Mesenchymal stem cell (in vitro differentiated cells and primary cell): ENCODE data around the gene STK24.
A peak's percentile ranks its signal among the peaks of the same experiment; 100 is the strongest.

Experiments used
- DNase-seq: peaks from one replicate; pipeline ENCODE4 v3.0.0-alpha.2; 2013
- H2AFZ ChIP-seq: one replicate; pipeline ENCODE4 v1.6.1; 2013; ENCODE audit warnings: low read depth, mild to moderate bottlenecking, control low read depth, inconsistent platforms, low read length, moderate library complexity
- H2AK5ac ChIP-seq: 2 replicates; pipeline ENCODE4 v1.6.1; 2013; ENCODE audit warnings: low read length, moderate library complexity, mild to moderate bottlenecking, inconsistent platforms; ENCODE audit not compliant: severe bottlenecking
- H2BK120ac ChIP-seq: one replicate; pipeline ENCODE4 v1.6.1; 2013; ENCODE audit warnings: low read depth, mild to moderate bottlenecking, inconsistent platforms, low read length, moderate library complexity
- H2BK12ac ChIP-seq, 2 experiments: one replicate each; pipeline ENCODE4 v1.6.1; 2013; ENCODE audit warnings: inconsistent platforms in 2 of 2, low read length in 2 of 2, mild to moderate bottlenecking in 2 of 2, moderate library complexity in 2 of 2, control low read depth in 1 of 2
- H2BK15ac ChIP-seq: one replicate; pipeline ENCODE4 v1.6.1; 2013; ENCODE audit warnings: mild to moderate bottlenecking, low read depth, inconsistent platforms; ENCODE audit not compliant: poor library complexity, severe bottlenecking
- H2BK5ac ChIP-seq: 2 replicates; pipeline ENCODE4 v1.6.1; 2013; ENCODE audit warnings: low read depth, mild to moderate bottlenecking, low read length, control low read depth, inconsistent platforms; ENCODE audit not compliant: poor library complexity, severe bottlenecking
- H3K14ac ChIP-seq, 2 experiments: one replicate each; pipeline ENCODE4 v1.6.1; 2013; ENCODE audit warnings: inconsistent platforms in 2 of 2, low read length in 2 of 2, control low read depth in 1 of 2, mild to moderate bottlenecking in 1 of 2, moderate library complexity in 1 of 2
- H3K18ac ChIP-seq, 2 experiments: one replicate each; pipeline ENCODE4 v1.6.1; 2013; ENCODE audit warnings: inconsistent platforms in 2 of 2, low read length in 2 of 2, control low read depth in 1 of 2, low read depth in 1 of 2, mild to moderate bottlenecking in 1 of 2
- H3K23ac ChIP-seq, 2 experiments: one replicate each; pipeline ENCODE4 v1.6.1; 2013; ENCODE audit warnings: inconsistent platforms in 2 of 2, low read length in 2 of 2, mild to moderate bottlenecking in 2 of 2, moderate library complexity in 2 of 2, control low read depth in 1 of 2
- H3K27ac ChIP-seq: 2 replicates; pipeline ENCODE4 v1.5.1; 2013; ENCODE audit warnings: mild to moderate bottlenecking, moderate library complexity, low read length, control low read depth, inconsistent platforms; ENCODE audit not compliant: poor library complexity, severe bottlenecking
- H3K27me3 ChIP-seq, 2 experiments: 2 replicates each; pipeline versions ENCODE4 v1.6.1 to v1.7.0; 2013; ENCODE audit warnings: low read length in 2 of 2, mild to moderate bottlenecking in 2 of 2, moderate library complexity in 2 of 2, control low read depth in 1 of 2, inconsistent platforms in 1 of 2; ENCODE audit not compliant: control insufficient read depth in 1 of 2, insufficient read depth in 1 of 2
- H3K36me3 ChIP-seq, 2 experiments: 2 replicates each; pipeline versions ENCODE4 v1.6.1 to v1.7.0; 2013; ENCODE audit warnings: low read length in 2 of 2, control low read depth in 1 of 2, inconsistent platforms in 1 of 2, low read depth in 1 of 2, mild to moderate bottlenecking in 1 of 2; ENCODE audit not compliant: insufficient read depth in 2 of 2, control insufficient read depth in 1 of 2
- H3K4ac ChIP-seq, 2 experiments: one replicate each; pipeline ENCODE4 v1.6.1; 2013; ENCODE audit warnings: inconsistent platforms in 2 of 2, low read length in 2 of 2, mild to moderate bottlenecking in 2 of 2, moderate library complexity in 2 of 2, control low read depth in 1 of 2, low read depth in 1 of 2
- H3K4me1 ChIP-seq: 2 replicates; pipeline ENCODE4 v1.6.1; 2013; ENCODE audit warnings: low read depth, low read length, control low read depth; ENCODE audit not compliant: control insufficient read depth, insufficient read depth
- H3K4me2 ChIP-seq: 2 replicates; pipeline ENCODE4 v1.6.1; 2013; ENCODE audit warnings: low read length, mild to moderate bottlenecking, inconsistent platforms; ENCODE audit not compliant: poor library complexity, severe bottlenecking
- H3K4me3 ChIP-seq, 2 experiments: 2 replicates each; pipeline versions ENCODE4 v1.5.1 to v1.7.0; 2013; ENCODE audit warnings: low read length in 2 of 2, mild to moderate bottlenecking in 2 of 2, control low read depth in 1 of 2, low read depth in 1 of 2; ENCODE audit not compliant: insufficient read depth in 1 of 2
- H3K79me1 ChIP-seq: replicated peaks from 2 replicates; pipeline ENCODE4 v1.6.1; 2013; ENCODE audit warnings: mild to moderate bottlenecking, control low read depth, low read length, inconsistent platforms; ENCODE audit not compliant: poor library complexity, severe bottlenecking
- H3K9ac ChIP-seq: 2 replicates; pipeline ENCODE4 v1.7.0; 2013; ENCODE audit warnings: mild to moderate bottlenecking, low read length, moderate library complexity
- H3K9me3 ChIP-seq: 2 replicates; pipeline ENCODE4 v1.7.0; 2013; ENCODE audit warnings: mild to moderate bottlenecking, low read length; ENCODE audit not compliant: control insufficient read depth
- H4K8ac ChIP-seq: one replicate; pipeline ENCODE4 v1.6.1; 2013; ENCODE audit warnings: inconsistent platforms, mild to moderate bottlenecking, low read length, moderate library complexity
- H4K91ac ChIP-seq: one replicate; pipeline ENCODE4 v1.6.1; 2013; ENCODE audit warnings: mild to moderate bottlenecking, low read length, inconsistent platforms
- WGBS: methylation state at CpG from one replicate; pipeline ENCODE4 v1.1.7; 2013; ENCODE audit warnings: mixed read lengths; 5-methylcytosine and 5-hydroxymethylcytosine counted together

The STK24 gene

DNA sequence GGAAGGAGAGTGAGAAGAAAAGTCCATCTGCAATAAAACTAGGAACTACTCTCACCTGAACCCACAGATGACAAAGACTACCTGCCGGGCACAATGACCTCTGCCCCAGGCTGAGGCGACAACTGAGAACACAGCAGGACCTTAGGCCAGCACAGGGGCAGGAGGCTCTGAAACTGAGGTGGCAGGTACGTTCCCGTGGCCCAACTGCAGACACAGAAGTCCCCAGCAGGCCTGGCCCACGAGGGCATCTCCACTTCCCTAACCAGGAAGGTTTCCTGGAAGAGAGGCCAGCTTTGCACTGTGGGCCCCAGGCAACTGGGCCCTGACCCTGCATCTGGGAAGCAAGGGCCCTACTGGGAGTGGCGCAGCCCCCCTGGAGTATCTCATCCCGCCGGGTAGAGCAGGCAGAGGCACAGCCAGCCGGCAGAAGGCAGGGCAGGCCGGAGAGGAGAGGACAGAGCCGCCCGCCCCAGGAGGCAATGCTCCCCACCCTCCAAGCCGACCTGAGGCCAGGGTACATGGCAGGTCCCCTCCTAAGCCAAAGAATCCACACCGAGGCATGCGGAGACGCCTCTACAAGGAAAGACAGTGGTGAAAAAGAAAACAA, 32.7 kb downstream of the STK24 start:
- H3K4me2 ChIP-seq, result no peak overlapping the region
- peak overlapping the region; percentile 30 for H4K91ac ChIP-seq
- peak overlapping the region; percentile 57 for H2BK15ac ChIP-seq
- H2AFZ ChIP-seq, result no peak overlapping the region
- H3K79me1 ChIP-seq, result peaks cover 28% of the 10 kb centered on the region
- no peak for DNase-seq
- H3K36me3 ChIP-seq, result peaks cover 0 to 2% of the 10 kb centered on the region in 2 experiments
- no peak overlapping the region for H2BK120ac ChIP-seq
- peak overlapping the region; percentile 18 to 79 for H2BK12ac ChIP-seq
- no peak overlapping the region for H3K4me3 ChIP-seq
- H2BK5ac ChIP-seq, result no peak overlapping the region
- H3K9ac ChIP-seq, result peak overlapping the region; percentile 4
- H2AK5ac ChIP-seq, result no peak overlapping the region
- H3K18ac ChIP-seq, result peak overlapping the region; percentile 13 to 46
- peaks cover 12% of the 10 kb centered on the region for H3K4me1 ChIP-seq
- no peak overlapping the region for H3K27ac ChIP-seq
- peaks cover under 1% of the 10 kb centered on the region for H3K9me3 ChIP-seq
- no peaks in the 10 kb centered on the region for H3K27me3 ChIP-seq
- no peak overlapping the region for H3K23ac ChIP-seq
- H3K14ac ChIP-seq, result no peak overlapping the region
- H3K4ac ChIP-seq, result peak overlapping the region in 1 of 2 experiments; percentile 46
- WGBS, result 87% methylated on average over 13 of the region's 16 CpGs
- peak overlapping the region; percentile 78 for H4K8ac ChIP-seq

DNA sequence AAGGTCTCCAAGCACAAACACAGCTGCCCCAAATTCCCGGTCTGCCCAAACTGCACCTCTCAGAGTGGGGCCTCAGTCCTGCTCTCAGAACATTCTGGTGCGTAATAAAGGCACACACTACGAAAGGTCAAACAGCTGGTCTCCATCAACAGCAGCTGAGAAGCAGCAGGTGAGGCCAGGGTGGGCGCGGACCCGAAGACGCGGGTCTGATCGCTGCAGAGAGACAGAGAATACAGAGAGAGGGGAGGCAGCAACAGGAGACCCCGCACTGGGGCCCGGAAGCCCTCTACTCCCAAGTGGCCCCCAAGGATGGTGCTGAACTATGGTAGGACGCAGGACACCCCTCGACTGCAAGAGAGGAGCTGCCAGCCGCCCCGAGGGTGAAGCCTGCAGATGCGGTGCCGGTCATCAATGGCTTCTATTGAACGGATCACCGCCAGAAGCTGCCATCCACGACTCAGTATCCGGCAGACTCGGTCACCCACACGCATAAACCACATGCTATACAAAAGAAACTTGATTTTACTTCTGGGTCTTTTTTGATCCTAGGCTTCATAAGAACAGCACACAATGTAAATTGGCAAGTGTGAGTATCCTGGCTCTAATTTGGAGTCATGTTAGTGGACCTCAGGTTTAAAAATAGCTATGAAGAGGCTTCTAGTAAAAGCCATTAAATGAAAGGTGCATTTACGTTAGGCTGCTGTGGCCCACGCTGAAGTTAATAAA, 33.4 kb downstream of the STK24 start:
- Histone ChIP-seq H2BK15ac (no peak overlapping the region), H3K14ac (no peak overlapping the region), H3K9ac (peak overlapping the region; percentile 69), H3K4me2 (no peak overlapping the region), H2BK12ac (no peak overlapping the region), H3K4me1 (peaks cover 12% of the 10 kb centered on the region), H3K9me3 (no peaks in the 10 kb centered on the region), H3K27me3 (no peaks in the 10 kb centered on the region), H3K36me3 (peaks cover 0 to 3% of the 10 kb centered on the region in 2 experiments), H2AFZ (no peak overlapping the region), H2BK120ac (peak overlapping the region; percentile 11), H2AK5ac (no peak overlapping the region), H3K4me3 (peak overlapping the region in 1 of 2 experiments; percentile 73), H3K4ac (peak overlapping the region in 1 of 2 experiments; percentile 48), H4K91ac (peak overlapping the region; percentile 75), H3K18ac (peak overlapping the region; percentile 25 to 61), H3K23ac (no peak overlapping the region), H3K27ac (no peak overlapping the region), H3K79me1 (peaks cover 31% of the 10 kb centered on the region), H4K8ac (peak overlapping the region; percentile 32), H2BK5ac (no peak overlapping the region)
- WGBS, result 93% methylated on average over 20 of the region's 25 CpGs
- no peak for DNase-seq

DNA sequence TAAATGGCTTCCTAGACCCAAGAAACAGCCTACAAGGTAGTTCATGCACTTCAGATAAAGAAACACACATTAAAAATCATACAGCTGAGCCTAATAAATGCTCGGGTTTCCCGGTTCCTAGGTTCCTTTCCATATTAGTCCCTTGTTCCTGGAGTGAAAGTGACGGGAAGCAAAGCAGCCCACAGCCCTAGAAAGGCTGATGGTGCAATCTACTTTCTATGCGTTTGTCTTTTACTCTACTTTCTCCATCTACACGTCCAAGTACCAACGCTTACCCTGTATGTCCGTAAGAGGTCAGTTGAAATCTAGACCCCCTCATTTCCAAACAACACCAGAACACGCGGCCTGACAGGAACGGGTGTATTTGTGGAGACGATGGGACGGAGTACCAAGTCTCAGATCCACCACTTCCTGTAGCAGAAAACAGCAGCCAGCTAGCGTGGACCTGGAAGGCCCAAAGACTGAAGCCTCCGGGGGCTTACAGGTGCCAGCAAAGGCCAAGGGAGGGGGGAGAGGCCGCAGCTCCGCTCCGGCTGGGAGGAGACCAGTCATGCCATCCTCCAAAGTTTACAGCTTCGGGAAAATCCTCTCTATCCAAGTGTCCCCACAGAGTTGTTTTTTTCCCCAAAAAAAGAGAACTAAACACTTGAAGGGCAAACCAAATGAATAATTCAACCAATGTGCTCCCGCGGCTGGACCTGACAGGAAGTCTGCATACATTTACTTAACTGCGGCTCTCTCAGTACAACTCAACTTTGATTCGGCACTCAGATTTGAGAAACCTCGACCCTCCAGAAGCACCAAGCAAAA, 34.1 kb downstream of the STK24 start:
- WGBS, result 89% methylated on average over 22 of the region's 23 CpGs
- H3K4ac ChIP-seq, result peak overlapping the region; percentile 4 to 63
- H3K23ac ChIP-seq, result no peak overlapping the region
- no peak overlapping the region for H3K4me2 ChIP-seq
- peak overlapping the region in 1 of 2 experiments; percentile 73 for H3K4me3 ChIP-seq
- peak overlapping the region; percentile 61 for H3K18ac ChIP-seq
- peaks cover 0 to 5% of the 10 kb centered on the region in 2 experiments for H3K36me3 ChIP-seq
- no peak overlapping the region for H2AK5ac ChIP-seq
- H2BK5ac ChIP-seq, result no peak overlapping the region
- H4K8ac ChIP-seq, result peak overlapping the region; percentile 29
- H3K9ac ChIP-seq, result peak overlapping the region; percentile 69
- H2BK15ac ChIP-seq, result no peak overlapping the region
- H4K91ac ChIP-seq, result peak overlapping the region; percentile 22
- peaks cover 12% of the 10 kb centered on the region for H3K4me1 ChIP-seq
- H2BK120ac ChIP-seq, result no peak overlapping the region
- no peak overlapping the region for H3K27ac ChIP-seq
- DNase-seq, result no peak
- H3K14ac ChIP-seq, result no peak overlapping the region
- H3K27me3 ChIP-seq, result no peaks in the 10 kb centered on the region
- H2BK12ac ChIP-seq, result peak overlapping the region in 1 of 2 experiments; percentile 41
- peaks cover 34% of the 10 kb centered on the region for H3K79me1 ChIP-seq
- H3K9me3 ChIP-seq, result no peaks in the 10 kb centered on the region
- H2AFZ ChIP-seq, result no peak overlapping the region
